HEK293 (cell line): ENCODE results near the gene PPP6R1.

ENCODE experiments used
- BCL11A ChIP-seq: fragments of 450-650 bp; formaldehyde crosslinking; IDR thresholded peaks from 2 replicates; pipeline ENCODE4 v1.5.1; 2016; ENCODE audit warnings: low read depth, missing biosample characterization, missing genetic modification characterization
- EGR2 ChIP-seq: fragments of 450-650 bp; formaldehyde crosslinking; IDR thresholded peaks from 2 replicates; pipeline ENCODE4 v1.5.1; 2016; ENCODE audit warnings: low read depth, missing biosample characterization, missing genetic modification characterization
- KLF9 ChIP-seq: fragments of 450-650 bp; formaldehyde crosslinking; IDR thresholded peaks from 2 replicates; pipeline ENCODE4 v1.5.1; 2016; ENCODE audit warnings: missing biosample characterization, missing genetic modification characterization, low read depth
- MEIS1 ChIP-seq: sonication (generic); formaldehyde crosslinking; IDR thresholded peaks from 2 replicates; pipeline ENCODE4 v1.8.1; 2022; ENCODE audit warnings: missing genetic modification reagents, mild to moderate bottlenecking, borderline replicate concordance
- SP7 ChIP-seq: fragments of 450-650 bp; formaldehyde crosslinking; IDR thresholded peaks from 2 replicates; pipeline ENCODE4 v1.5.1; 2016; ENCODE audit warnings: missing biosample characterization, missing genetic modification characterization
- ZBTB1 ChIP-seq: fragments of 450-650 bp; formaldehyde crosslinking; IDR thresholded peaks from 2 replicates; pipeline ENCODE4 v1.5.1; 2016; ENCODE audit warnings: missing biosample characterization, missing genetic modification characterization
- ZEB2 ChIP-seq: fragments of 450-650 bp; formaldehyde crosslinking; IDR thresholded peaks from 2 replicates; pipeline ENCODE4 v1.5.1; 2016; ENCODE audit warnings: missing biosample characterization, missing genetic modification characterization
- ZFHX2 ChIP-seq: fragments of 450-650 bp; formaldehyde crosslinking; conservative IDR thresholded peaks from 2 replicates; pipeline ENCODE4 v1.5.1; 2016; ENCODE audit warnings: missing biosample characterization, missing genetic modification characterization
- ZNF112 ChIP-seq: fragments of 450-650 bp; formaldehyde crosslinking; IDR thresholded peaks from 2 replicates; pipeline ENCODE4 v1.5.0; 2017; ENCODE audit warnings: missing biosample characterization, missing genetic modification characterization
- ZNF114 ChIP-seq: fragments of 450-650 bp; formaldehyde crosslinking; IDR thresholded peaks from 2 replicates; pipeline ENCODE4 v1.5.0; 2017; ENCODE audit warnings: missing biosample characterization, missing genetic modification characterization
- ZNF16 ChIP-seq: fragments of 450-650 bp; formaldehyde crosslinking; IDR thresholded peaks from 2 replicates; pipeline ENCODE4 v1.5.1; 2016; ENCODE audit warnings: low read depth, missing biosample characterization, missing genetic modification characterization
- ZNF184 ChIP-seq: fragments of 450-650 bp; IDR thresholded peaks from 2 replicates; pipeline ENCODE4 v1.5.1; 2018; ENCODE audit warnings: missing biosample characterization, mild to moderate bottlenecking, missing genetic modification characterization
- ZNF19 ChIP-seq: fragments of 450-650 bp; formaldehyde crosslinking; IDR thresholded peaks from 2 replicates; pipeline ENCODE4; 2016; ENCODE audit warnings: missing biosample characterization, missing genetic modification characterization, low read depth
- ZNF2 ChIP-seq: fragments of 450-650 bp; formaldehyde crosslinking; IDR thresholded peaks from 2 replicates; pipeline ENCODE4 v1.5.1; 2016; ENCODE audit warnings: missing biosample characterization, missing genetic modification characterization
- ZNF211 ChIP-seq: fragments of 450-650 bp; formaldehyde crosslinking; IDR thresholded peaks from 2 replicates; pipeline ENCODE4 v1.5.1; 2016; ENCODE audit warnings: low read depth, missing biosample characterization, missing genetic modification characterization
- ZNF23 ChIP-seq: fragments of 450-650 bp; formaldehyde crosslinking; IDR thresholded peaks from 2 replicates; pipeline ENCODE4 v1.5.1; 2016; ENCODE audit warnings: missing biosample characterization, missing genetic modification characterization, borderline replicate concordance
- ZNF266 ChIP-seq: fragments of 450-650 bp; formaldehyde crosslinking; IDR thresholded peaks from 2 replicates; pipeline ENCODE4 v1.5.1; 2016; ENCODE audit warnings: missing biosample characterization, missing genetic modification characterization, low read depth
- ZNF302 ChIP-seq: fragments of 450-650 bp; formaldehyde crosslinking; IDR thresholded peaks from 2 replicates; pipeline ENCODE4 v1.5.1; 2016; ENCODE audit warnings: missing biosample characterization, missing genetic modification characterization, low read depth
- ZNF354C ChIP-seq: fragments of 450-650 bp; formaldehyde crosslinking; IDR thresholded peaks from 2 replicates; pipeline ENCODE4 v1.5.1; 2016; ENCODE audit warnings: missing biosample characterization, missing genetic modification characterization, low read depth, borderline replicate concordance
- ZNF530 ChIP-seq: fragments of 450-650 bp; formaldehyde crosslinking; IDR thresholded peaks from 2 replicates; pipeline ENCODE4 v1.5.1; 2016; ENCODE audit warnings: low read depth, missing biosample characterization, missing genetic modification characterization
- ZNF555 ChIP-seq: fragments of 450-650 bp; formaldehyde crosslinking; conservative IDR thresholded peaks from 2 replicates; pipeline ENCODE4 v1.5.1; 2017; ENCODE audit warnings: missing biosample characterization, mild to moderate bottlenecking, missing genetic modification characterization, inconsistent platforms
- ZNF558 ChIP-seq: fragments of 450-650 bp; formaldehyde crosslinking; IDR thresholded peaks from 2 replicates; pipeline ENCODE4 v1.5.1; 2016; ENCODE audit warnings: missing biosample characterization, missing genetic modification characterization
- ZNF629 ChIP-seq: fragments of 450-650 bp; formaldehyde crosslinking; IDR thresholded peaks from 2 replicates; pipeline ENCODE4 v1.5.1; 2017; ENCODE audit warnings: missing biosample characterization, missing genetic modification characterization
- ZSCAN23 ChIP-seq: fragments of 450-650 bp; formaldehyde crosslinking; IDR thresholded peaks from 2 replicates; pipeline ENCODE4 v1.5.1; 2016; ENCODE audit warnings: missing biosample characterization, missing genetic modification characterization
- TF ChIP-seq, protein P1 (sequence below): fragments of 450-650 bp; formaldehyde crosslinking; conservative IDR thresholded peaks from 2 replicates; pipeline ENCODE4 v1.5.1; 2016; ENCODE audit warnings: low read depth, missing biosample characterization, missing genetic modification characterization
- TF ChIP-seq, protein P2 (sequence below): fragments of 450-650 bp; formaldehyde crosslinking; IDR thresholded peaks from 2 replicates; pipeline ENCODE4 v1.5.1; 2016; ENCODE audit warnings: missing biosample characterization, missing genetic modification characterization
- TF ChIP-seq, protein P3 (sequence below): fragments of 450-650 bp; formaldehyde crosslinking; IDR thresholded peaks from 2 replicates; pipeline ENCODE4 v1.5.1; 2016; ENCODE audit warnings: missing biosample characterization, missing genetic modification characterization, borderline replicate concordance

The PPP6R1 gene

GRCh38 chr19:55258828-55259539 is at the start of gene PPP6R1 (continued):
- TF ChIP-seq, protein P1, sequence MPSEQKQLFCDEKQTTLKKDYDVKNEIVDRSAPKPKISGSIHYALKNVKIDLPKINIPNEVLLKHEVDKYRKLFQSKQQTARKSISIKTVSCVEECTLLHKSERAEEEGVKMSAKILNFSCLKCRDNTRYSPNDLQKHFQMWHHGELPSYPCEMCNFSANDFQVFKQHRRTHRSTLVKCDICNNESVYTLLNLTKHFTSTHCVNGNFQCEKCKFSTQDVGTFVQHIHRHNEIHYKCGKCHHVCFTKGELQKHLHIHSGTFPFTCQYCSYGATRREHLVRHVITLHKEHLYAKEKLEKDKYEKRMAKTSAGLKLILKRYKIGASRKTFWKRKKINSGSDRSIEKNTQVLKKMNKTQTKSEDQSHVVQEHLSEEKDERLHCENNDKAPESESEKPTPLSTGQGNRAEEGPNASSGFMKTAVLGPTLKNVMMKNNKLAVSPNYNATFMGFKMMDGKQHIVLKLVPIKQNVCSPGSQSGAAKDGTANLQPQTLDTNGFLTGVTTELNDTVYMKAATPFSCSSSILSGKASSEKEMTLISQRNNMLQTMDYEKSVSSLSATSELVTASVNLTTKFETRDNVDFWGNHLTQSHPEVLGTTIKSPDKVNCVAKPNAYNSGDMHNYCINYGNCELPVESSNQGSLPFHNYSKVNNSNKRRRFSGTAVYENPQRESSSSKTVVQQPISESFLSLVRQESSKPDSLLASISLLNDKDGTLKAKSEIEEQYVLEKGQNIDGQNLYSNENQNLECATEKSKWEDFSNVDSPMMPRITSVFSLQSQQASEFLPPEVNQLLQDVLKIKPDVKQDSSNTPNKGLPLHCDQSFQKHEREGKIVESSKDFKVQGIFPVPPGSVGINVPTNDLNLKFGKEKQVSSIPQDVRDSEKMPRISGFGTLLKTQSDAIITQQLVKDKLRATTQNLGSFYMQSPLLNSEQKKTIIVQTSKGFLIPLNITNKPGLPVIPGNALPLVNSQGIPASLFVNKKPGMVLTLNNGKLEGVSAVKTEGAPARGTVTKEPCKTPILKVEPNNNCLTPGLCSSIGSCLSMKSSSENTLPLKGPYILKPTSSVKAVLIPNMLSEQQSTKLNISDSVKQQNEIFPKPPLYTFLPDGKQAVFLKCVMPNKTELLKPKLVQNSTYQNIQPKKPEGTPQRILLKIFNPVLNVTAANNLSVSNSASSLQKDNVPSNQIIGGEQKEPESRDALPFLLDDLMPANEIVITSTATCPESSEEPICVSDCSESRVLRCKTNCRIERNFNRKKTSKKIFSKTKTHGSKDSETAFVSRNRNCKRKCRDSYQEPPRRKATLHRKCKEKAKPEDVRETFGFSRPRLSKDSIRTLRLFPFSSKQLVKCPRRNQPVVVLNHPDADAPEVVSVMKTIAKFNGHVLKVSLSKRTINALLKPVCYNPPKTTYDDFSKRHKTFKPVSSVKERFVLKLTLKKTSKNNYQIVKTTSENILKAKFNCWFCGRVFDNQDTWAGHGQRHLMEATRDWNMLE (tag by site-specific recombination) = peak; percentile 72
- no peak for TF ChIP-seq ZNF266 (tag by site-specific recombination)
- peak; percentile 75 for TF ChIP-seq EGR2 (tag by site-specific recombination)
- no peak for TF ChIP-seq ZNF16 (tag by site-specific recombination)
- TF ChIP-seq, protein P2, sequence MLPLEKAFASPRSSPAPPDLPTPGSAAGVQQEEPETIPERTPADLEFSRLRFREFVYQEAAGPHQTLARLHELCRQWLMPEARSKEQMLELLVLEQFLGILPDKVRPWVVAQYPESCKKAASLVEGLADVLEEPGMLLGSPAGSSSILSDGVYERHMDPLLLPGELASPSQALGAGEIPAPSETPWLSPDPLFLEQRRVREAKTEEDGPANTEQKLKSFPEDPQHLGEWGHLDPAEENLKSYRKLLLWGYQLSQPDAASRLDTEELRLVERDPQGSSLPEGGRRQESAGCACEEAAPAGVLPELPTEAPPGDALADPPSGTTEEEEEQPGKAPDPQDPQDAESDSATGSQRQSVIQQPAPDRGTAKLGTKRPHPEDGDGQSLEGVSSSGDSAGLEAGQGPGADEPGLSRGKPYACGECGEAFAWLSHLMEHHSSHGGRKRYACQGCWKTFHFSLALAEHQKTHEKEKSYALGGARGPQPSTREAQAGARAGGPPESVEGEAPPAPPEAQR (tag by site-specific recombination) = peak; percentile 98
- TF ChIP-seq ZNF23 = no peak
- no peak for TF ChIP-seq MEIS1 (CRISPR knock-in tag)
- TF ChIP-seq ZNF19 (tag by site-specific recombination) = 0 out of 2 replicates have a peak, but pooled peaks have one; percentile 4
- no peak for TF ChIP-seq ZNF211
- TF ChIP-seq ZSCAN23 (tag by site-specific recombination) = peak; percentile 79
- 0 out of 2 replicates have a peak, but pooled peaks have one; percentile 49 for TF ChIP-seq BCL11A (tag by site-specific recombination)
- TF ChIP-seq ZNF2 (tag by site-specific recombination) = peak; percentile 74; the same call in 1 of the 2 replicates
- TF ChIP-seq ZEB2 (tag by site-specific recombination) = peak; percentile 99
- TF ChIP-seq ZNF114 (tag by site-specific recombination) = no peak
- peak; percentile 95 for TF ChIP-seq SP7 (tag by site-specific recombination)
- no peak for TF ChIP-seq ZNF555 (tag by site-specific recombination)
- peak; percentile 90 for TF ChIP-seq ZNF558 (tag by site-specific recombination)
- TF ChIP-seq, protein P3, sequence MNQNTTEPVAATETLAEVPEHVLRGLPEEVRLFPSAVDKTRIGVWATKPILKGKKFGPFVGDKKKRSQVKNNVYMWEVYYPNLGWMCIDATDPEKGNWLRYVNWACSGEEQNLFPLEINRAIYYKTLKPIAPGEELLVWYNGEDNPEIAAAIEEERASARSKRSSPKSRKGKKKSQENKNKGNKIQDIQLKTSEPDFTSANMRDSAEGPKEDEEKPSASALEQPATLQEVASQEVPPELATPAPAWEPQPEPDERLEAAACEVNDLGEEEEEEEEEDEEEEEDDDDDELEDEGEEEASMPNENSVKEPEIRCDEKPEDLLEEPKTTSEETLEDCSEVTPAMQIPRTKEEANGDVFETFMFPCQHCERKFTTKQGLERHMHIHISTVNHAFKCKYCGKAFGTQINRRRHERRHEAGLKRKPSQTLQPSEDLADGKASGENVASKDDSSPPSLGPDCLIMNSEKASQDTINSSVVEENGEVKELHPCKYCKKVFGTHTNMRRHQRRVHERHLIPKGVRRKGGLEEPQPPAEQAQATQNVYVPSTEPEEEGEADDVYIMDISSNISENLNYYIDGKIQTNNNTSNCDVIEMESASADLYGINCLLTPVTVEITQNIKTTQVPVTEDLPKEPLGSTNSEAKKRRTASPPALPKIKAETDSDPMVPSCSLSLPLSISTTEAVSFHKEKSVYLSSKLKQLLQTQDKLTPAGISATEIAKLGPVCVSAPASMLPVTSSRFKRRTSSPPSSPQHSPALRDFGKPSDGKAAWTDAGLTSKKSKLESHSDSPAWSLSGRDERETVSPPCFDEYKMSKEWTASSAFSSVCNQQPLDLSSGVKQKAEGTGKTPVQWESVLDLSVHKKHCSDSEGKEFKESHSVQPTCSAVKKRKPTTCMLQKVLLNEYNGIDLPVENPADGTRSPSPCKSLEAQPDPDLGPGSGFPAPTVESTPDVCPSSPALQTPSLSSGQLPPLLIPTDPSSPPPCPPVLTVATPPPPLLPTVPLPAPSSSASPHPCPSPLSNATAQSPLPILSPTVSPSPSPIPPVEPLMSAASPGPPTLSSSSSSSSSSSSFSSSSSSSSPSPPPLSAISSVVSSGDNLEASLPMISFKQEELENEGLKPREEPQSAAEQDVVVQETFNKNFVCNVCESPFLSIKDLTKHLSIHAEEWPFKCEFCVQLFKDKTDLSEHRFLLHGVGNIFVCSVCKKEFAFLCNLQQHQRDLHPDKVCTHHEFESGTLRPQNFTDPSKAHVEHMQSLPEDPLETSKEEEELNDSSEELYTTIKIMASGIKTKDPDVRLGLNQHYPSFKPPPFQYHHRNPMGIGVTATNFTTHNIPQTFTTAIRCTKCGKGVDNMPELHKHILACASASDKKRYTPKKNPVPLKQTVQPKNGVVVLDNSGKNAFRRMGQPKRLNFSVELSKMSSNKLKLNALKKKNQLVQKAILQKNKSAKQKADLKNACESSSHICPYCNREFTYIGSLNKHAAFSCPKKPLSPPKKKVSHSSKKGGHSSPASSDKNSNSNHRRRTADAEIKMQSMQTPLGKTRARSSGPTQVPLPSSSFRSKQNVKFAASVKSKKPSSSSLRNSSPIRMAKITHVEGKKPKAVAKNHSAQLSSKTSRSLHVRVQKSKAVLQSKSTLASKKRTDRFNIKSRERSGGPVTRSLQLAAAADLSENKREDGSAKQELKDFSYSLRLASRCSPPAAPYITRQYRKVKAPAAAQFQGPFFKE = no peak
- peak; percentile 94 for TF ChIP-seq KLF9 (tag by site-specific recombination)
- no peak for TF ChIP-seq ZNF354C
- TF ChIP-seq ZNF302 (tag by site-specific recombination) = 0 out of 2 replicates have a peak, but pooled peaks have one; percentile 46
- TF ChIP-seq ZBTB1 (tag by site-specific recombination) = no peak
- no peak for TF ChIP-seq ZNF112 (tag by site-specific recombination)
- TF ChIP-seq ZNF629 (tag by site-specific recombination) = peak; percentile 91
- TF ChIP-seq ZFHX2 = peak; percentile 80
- TF ChIP-seq ZNF184 (tag by site-specific recombination) = peak; percentile 87
- no peak for TF ChIP-seq ZNF530
